K562 (cell line): ENCODE measurements around the gene MAP1LC3B2. TPM values are rescaled to one million over a fixed set of nuclear protein-coding genes. Genes with fewer than 3 reads are reported as not detected.
A peak's percentile ranks its signal among the peaks of the same experiment; 100 is the strongest.

ENCODE experiments used
- ATF3 ChIP-seq, 2 experiments: fragments of 450-650 bp in 1 of 2; sonication (generic) in 1 of 2; formaldehyde crosslinking in 1 of 2; IDR thresholded peaks in 1 of 2; conservative IDR thresholded peaks in 1 of 2; 2 replicates each; pipeline versions ENCODE4 v1.6.1 to v1.8.1; 2016 to 2023; ENCODE audit warnings: mild to moderate bottlenecking in 2 of 2, moderate library complexity in 2 of 2, inconsistent platforms in 1 of 2, missing genetic modification reagents in 1 of 2
- CREB3L1 ChIP-seq: fragments of 450-650 bp; IDR thresholded peaks from 2 replicates; pipeline ENCODE4 v1.6.1; 2014; ENCODE audit warnings: low read depth, mild to moderate bottlenecking, moderate library complexity, borderline replicate concordance
- FOXA1 ChIP-seq: fragments of 450-650 bp; IDR thresholded peaks from 2 replicates; pipeline ENCODE4 v1.6.1; 2016; ENCODE audit warnings: mild to moderate bottlenecking, borderline replicate concordance
- FOXJ2 ChIP-seq: fragments of 200-800 bp; sonication (Bioruptor generic); IDR thresholded peaks from 2 replicates; pipeline ENCODE4 v1.6.1; 2016; ENCODE audit warnings: missing genetic modification characterization, missing compliant biosample characterization
- PHF21A ChIP-seq: fragments of 450-650 bp; IDR thresholded peaks from 2 replicates; pipeline ENCODE4 v1.6.1; 2017; ENCODE audit warnings: low read depth, borderline replicate concordance
- SAFB2 ChIP-seq: fragments of 200-400 bp; formaldehyde crosslinking; IDR thresholded peaks from 2 replicates; pipeline ENCODE4 v1.6.1; 2018; ENCODE audit warnings: borderline replicate concordance, low read length, low read depth, moderate library complexity; ENCODE audit not compliant: severe bottlenecking
- SRSF7 ChIP-seq: fragments of 200-400 bp; formaldehyde crosslinking; optimal IDR thresholded peaks from 2 replicates; pipeline ENCODE3; 2017; ENCODE audit warnings: mild to moderate bottlenecking, low read depth, low read length
- THAP7 ChIP-seq: fragments of 250-450 bp; sonication (Bioruptor Pico); IDR thresholded peaks from 2 replicates; pipeline ENCODE4 v1.5.0; 2021
- THRAP3 ChIP-seq: fragments of 450-650 bp; IDR thresholded peaks from 2 replicates; pipeline ENCODE4 v1.6.1; 2016; ENCODE audit warnings: mild to moderate bottlenecking, inconsistent platforms, borderline replicate concordance
- ZBTB43 ChIP-seq: sonication (generic); formaldehyde crosslinking; IDR thresholded peaks from 2 replicates; pipeline ENCODE4 v1.8.0; 2023; ENCODE audit warnings: mild to moderate bottlenecking, missing genetic modification reagents
- ZHX1 ChIP-seq: fragments of 150-350 bp; conservative IDR thresholded peaks from 2 replicates; pipeline ENCODE4 v1.6.1; 2014; ENCODE audit warnings: low read length
- ZNF609 ChIP-seq: sonication (generic); formaldehyde crosslinking; IDR thresholded peaks from 2 replicates; pipeline ENCODE4 v1.8.1; 2023; ENCODE audit warnings: missing genetic modification reagents, mild to moderate bottlenecking, borderline replicate concordance
- polyA plus RNA-seq, 8 experiments: library from polyadenylated mRNA; depleted of rRNA in 4 of 8; stranded (reverse) in 5 of 8; unstranded in 3 of 8; fragments of >200 nt; fragmentation: Nextera tagmentation in 2 of 8; fragmentation: Illumina TruSeq in 1 of 8; extraction: Ambion mirVana in 2 of 8; extraction: Trizol in 1 of 8; gene quantifications; 2 replicates each; pipeline versions ENCODE4 v1.2.1 to v1.2.3, GENCODE V29; 2011 to 2014; ENCODE audit warnings: inconsistent platforms in 1 of 8, missing spikeins in 1 of 8
- total RNA-seq, 7 experiments: library from RNA; depleted of rRNA in 6 of 7; stranded (reverse); fragments of >200 nt in 6 of 7; fragmentation: Illumina TruSeq in 2 of 7; extraction: Trizol in 2 of 7; gene quantifications; 2 replicates each; pipeline versions ENCODE4 v1.2.1 to v1.2.3, GENCODE V29; 2011 to 2021; ENCODE audit warnings: low replicate concordance in 1 of 7

MAP1LC3B2 gene
- total and polyA plus RNA-seq, 9 of the 15 experiments (the other 6 are each of a cell fraction or from before 2014, with no cell fraction given) = 0.53 to 2.8 (median 0.76) TPM; not detected in 2

- TF ChIP-seq CREB3L1 (0 out of 2 replicates have a peak, but pooled peaks have one; percentile 36), ZHX1 (no peak), THRAP3 (peak; percentile 54; the same call in 1 of the 2 replicates), ZNF609 (CRISPR knock-in tag) (no peak), ATF3 (IDR thresholded peaks at IDR 0.05) (peak; percentile 100), ATF3 (CRISPR knock-in tag; conservative IDR thresholded peaks at IDR 0.05) (peak; percentile 87; the same call in 1 of the 2 replicates), SRSF7 (no peak), ZBTB43 (no peak), SAFB2 (no peak), PHF21A (no peak), THAP7 (no peak), FOXA1 (no peak), FOXJ2 (tag) (no peak)
These were observed 7.0 kb upstream of the MAP1LC3B2 start (continued) for GRCh38 chr12:116551952-116552772.
